NCI-H2107 treated with DMSO at 0.1 percent for 48 hours (cell line): ENCODE measurements around the gene NOL3.
A peak's percentile ranks its signal among the peaks of the same experiment; 100 is the strongest.

ENCODE experiments used
- DNase-seq: peaks from one replicate; lab custom pipeline; 2025; ENCODE audit not compliant: unreplicated experiment; lab: John Stamatoyannopoulos, UW

The NOL3 gene

DNA sequence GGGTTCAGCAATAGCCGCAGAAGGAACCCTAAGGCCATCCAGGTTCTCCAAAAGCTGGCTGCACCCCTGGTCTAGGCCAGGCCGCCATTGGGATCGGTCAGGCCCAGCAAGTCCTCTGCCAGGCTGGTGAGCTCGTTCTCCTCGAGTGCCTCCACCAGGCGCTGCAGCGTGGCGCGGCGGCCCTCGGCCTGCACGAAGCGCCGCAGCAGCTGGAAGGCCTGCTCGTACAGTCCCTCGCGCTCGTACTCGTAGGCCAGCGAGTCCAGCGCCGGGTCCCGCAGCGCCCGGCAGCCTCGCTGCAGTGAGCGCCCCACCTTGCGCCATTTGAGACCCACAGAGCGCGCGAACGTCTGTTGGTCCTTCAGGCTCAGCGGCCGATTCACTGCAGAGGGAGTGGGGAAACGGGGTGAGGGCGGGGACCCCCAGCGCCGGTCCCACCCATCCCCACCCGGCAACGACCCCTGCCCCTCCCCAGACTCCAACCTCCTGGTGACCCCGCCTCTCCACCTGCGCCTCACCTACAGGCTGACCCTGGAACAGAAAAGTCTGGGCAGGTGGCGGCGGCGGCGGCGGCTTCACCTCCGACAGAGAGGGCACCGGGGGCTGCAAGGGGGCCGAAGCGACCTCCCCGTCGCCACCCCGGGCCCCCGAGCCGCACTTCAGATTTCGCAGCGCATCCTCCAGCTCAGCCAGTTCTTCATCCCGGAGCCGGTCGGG, 15.6 kb upstream of the NOL3 start:
- DNase-seq = no peak

DNA sequence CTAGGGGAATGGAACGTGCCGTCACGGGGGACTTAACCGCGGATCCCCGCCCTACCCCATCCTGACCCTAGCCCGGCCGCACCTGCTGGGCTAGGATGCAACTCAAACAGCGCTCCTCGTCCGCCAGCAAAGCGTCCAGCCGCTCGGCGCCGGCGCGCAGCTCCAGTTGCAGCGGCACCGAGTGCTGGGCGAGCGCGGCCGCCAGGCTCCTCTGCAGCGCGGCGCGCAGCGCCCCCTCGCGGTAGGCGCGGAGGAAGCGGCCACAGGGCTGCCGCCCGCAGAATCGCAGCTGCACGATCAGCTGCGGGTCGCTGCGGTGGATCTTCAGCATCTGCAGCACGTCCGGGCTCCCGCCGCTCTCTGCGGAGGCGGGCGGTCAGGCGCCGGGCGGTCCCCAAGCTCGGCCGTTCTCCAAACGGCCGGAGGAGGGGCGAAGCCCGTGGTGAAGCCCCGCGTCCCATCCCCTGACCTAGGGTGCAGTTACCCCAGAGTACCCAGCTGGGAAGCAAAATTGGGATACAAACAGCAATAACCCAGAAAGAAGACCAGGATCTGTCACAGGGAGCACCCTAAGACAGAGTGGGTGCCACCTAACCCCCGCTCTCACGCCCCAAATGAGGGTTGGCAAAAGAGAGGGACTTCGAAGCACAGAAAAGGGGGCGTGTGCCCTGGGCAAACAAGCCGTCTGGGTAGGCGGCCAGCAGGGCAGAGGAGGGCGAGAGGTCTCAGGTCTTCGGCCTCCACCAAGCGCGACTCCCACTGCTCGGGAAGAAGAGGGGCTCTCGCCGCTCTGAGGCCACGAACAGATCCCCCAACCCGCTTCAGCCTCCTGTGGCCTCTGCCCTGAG, 14.8 kb upstream of the NOL3 start:
- DNase-seq = no peak

DNA sequence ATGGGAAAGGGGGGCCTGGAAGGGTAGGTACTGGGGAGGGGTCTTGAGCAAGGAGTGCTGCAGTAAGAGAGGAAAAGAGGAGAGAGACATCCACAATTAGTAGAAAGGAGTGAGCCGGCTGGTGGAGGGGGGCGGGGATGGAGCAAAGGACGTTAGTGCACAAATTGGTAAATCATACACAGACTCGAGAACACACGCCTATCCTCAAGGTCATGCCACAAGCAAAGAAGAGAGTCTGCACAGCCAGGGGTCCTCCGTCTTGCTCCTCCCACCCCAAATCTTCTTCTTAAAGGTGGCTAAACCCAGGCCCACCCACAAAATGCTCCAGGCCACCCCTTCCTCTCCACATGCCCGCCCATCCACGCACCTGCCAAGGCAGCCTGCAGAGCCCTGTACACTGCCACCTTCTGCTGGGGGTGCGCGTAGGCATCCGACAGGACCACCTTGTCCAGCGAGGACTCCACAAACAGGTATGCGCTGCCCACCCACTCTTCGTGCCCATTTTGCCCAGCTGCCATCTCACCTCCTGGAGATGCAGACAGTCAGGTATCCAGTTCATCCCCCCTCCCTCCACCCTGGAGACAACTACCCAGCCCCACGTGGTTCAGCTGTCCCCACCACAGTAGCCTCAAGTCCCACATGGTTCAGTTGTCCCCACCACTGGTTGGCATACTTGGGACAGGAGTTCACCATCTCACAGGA, 14.0 kb upstream of the NOL3 start:
- no peak for DNase-seq

DNA sequence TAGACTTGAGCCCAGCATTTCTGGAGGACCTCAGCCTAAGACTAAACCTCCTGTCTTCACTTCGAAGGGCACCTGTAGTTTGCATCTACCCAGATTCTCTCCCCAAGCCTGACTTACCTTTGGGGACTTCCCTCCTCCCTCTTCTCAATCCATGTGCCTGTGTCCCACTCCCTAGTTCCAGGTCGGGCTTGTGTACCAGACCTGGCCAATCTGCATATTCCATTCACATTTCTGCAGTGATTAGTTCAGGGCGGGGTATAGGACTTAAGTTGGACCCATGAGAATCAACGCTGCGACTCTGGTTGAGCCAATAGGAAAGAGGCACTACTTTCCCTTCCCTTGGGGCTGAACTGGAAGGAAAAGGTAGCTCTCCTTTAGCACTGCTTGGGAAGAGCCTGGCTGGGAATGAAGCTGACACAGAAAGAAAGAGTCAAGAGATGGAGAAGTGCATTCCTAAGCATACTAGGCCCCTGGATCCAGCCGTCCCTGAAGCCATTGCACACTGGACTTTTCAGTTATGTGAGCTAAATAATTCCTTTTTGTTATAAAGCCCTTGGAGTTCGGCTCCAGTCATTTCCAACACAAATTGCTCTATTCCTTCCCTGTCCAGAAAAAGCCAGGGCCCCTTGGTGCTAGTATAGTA, 13.1 kb upstream of the NOL3 start:
- DNase-seq = no peak

DNA sequence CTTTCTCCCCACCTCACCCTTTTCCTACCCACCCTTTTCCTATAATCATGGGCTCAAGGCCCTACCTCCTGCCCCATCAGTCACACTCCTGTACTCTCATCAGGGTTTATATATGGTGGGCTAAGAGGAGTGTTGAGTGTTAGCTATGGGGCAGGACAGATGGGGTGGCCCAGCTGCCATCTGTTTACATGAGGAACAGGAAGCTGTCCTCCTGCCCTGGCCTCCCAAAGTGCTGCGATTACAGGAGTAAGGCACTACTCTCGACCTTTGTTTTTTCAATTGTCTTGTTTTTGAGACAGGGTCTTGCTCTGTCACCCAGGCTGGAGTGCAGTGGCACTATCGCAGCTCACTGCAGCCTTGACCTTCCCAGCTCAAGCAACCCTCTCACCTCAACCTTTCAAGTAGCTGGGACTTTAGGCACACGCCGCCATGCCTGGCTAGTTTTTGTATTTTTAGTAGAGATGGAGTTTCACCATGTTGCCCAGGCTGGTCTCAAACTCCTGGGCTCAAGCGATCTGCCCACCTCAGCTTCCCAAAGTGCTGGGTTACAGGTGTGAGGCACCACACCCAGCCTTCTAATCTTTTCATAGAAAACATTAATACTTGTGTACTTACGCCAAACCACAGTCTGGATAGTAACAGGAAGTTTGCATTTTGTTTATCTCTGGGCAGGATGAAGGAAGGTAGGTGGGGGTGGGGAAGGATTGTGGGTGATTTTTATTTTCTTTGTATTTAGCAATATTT, 12.3 kb upstream of the NOL3 start:
- DNase-seq = no peak

DNA sequence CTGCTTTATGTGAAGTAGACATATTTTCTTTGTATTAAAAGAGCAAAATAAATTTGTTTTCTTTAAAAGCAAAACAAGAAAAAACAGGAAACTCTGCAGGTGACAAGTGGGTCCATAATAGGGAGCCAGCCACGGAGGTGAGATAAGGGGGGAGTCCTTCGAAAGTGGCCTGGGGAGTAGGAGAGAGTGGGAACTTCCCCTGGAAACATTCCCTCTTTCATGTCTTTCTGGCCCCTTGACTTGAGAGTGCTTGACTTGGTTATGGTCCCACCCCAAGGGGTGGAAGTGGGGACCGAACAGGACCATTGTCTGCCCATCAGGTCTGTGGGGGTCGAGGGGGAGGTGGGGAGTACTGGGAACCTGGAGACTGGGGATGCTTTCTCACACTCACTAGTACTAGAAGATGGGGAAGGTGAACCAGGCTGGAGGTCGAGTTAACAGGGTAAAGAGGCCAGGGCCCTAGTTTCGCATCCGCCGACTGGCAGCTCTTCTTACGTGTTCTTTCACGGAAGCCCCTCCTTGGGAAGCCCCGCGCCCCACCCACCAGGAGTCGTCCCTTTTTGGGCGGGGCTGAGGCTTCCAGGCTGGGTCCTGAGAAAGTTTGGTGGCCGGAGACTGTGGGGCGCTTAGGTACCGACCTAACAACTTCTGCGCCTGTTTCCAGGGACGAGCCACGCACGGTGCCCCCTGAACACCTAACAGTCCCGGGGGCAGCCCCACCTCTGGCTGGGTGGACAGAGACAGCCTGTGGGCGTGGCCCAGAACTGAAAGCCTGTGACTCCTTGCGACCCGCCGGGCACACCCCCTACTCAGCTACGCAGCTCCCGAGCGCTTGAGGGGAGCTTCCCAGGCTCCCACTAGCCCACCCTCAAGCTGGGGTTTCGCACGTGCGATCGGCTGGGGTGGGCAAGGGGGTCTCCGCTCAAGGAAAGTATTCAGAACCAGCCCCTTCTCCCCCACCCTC, 11.4 kb upstream of the NOL3 start:
- DNase-seq = no peak

DNA sequence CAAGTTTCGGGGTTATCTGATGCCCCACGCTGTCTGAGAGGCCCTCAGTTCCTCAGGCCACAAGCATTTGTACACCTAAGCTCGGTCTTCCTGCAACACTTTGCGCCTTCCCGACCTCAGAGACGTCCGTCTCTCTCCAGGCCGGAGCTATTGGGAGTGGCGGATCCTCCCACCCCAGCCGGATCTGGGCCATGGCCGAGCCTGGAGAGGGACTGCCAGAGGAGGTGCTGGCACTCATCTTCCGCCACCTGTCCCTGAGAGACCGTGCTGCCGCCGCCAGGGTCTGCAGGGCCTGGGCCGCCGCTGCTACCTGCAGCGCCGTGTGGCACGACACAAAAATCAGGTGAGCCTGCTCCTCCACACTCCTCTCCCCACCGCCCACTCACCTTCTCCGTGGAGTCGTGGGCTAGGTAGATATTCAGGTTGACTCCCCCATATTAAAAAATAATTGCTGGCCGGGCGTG, 8.7 kb upstream of the NOL3 start:
- no peak for DNase-seq

DNA sequence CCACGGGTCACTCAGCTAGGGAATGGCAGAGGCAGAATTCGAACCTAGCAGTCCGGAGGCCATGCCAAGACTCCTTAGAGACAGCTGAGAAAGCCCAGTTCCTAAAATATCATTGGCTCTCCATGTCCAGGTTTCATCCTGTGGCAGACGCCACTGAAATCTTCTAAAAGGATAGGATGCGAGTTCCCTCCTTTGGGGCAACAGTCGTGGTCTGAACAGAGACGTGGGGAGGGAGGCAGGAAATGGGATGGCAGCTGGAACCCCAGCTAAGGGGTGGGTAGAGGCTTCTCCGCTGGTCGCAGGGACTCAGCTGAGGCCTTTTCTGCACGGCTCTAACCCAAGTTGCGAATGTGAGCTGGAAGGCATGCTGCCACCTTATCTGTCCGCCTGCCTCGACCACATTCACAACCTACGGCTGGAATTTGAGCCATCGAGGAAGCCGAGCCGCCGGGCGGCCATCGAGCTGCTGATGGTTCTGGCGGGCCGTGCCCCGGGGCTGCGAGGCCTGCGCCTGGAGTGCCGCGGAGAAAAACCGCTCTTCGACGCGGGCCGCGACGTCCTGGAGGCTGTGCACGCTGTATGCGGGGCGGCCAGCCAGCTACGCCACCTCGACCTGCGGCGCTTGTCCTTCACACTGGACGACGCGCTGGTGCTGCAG, 7.7 kb upstream of the NOL3 start:
- DNase-seq = no peak

DNA sequence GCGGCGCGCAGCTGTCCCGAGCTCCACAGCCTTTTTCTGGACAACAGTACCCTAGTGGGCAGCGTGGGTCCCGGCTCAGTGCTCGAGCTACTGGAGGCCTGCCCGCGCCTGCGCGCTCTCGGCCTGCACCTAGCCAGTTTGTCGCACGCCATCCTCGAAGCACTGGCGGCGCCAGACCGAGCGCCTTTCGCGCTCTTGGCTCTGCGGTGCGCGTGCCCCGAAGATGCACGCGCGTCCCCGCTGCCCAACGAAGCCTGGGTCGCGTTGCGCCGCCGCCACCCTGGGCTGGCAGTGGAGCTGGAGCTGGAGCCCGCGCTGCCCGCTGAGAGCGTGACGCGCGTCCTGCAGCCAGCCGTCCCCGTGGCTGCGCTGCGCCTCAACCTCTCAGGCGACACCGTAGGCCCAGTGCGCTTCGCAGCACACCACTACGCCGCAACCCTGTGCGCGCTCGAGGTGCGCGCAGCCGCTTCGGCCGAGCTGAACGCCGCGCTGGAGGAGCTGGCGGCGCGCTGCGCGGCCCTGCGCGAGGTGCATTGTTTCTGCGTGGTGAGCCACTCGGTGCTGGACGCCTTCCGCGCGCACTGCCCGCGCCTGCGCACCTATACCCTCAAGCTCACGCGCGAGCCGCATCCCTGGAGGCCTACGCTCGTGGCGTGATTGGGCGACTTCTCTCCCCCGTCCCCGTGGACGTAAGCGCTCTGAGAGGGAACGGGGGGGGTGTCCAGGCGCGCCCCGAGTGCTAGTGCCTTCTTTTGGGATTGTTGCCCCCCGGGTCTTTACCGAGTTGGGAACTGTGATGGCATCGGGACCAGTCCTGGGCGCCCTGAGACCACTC, 7.0 kb upstream of the NOL3 start:
- peak; percentile 34 for DNase-seq

DNA sequence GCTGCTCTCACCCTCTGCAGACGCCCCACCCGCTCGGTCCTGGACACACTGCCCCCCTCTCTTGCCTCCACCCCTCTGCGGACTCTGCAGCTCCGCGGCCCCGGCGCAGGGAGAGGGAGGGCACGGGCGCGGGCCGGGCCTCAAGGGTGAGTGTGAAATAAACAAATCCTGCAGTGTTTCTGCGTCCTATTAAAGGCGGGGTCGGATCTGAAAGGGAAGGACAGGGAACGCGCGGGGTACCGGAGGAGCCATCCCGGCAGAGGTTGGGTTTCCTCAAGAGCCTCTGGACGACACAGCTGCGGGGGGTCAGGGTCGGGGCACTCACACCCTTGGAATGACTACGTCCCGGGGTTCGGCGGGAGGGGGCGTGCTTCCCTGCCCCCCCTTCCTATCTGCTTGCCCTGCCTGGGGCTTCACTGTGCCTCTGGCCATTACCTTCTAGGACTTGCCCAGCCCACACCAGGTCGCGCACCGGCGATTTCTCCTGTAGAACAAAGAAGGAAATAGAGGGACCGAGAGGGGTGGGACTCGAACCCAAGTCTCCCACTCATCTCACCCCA, 6.3 kb upstream of the NOL3 start:
- no peak for DNase-seq

DNA sequence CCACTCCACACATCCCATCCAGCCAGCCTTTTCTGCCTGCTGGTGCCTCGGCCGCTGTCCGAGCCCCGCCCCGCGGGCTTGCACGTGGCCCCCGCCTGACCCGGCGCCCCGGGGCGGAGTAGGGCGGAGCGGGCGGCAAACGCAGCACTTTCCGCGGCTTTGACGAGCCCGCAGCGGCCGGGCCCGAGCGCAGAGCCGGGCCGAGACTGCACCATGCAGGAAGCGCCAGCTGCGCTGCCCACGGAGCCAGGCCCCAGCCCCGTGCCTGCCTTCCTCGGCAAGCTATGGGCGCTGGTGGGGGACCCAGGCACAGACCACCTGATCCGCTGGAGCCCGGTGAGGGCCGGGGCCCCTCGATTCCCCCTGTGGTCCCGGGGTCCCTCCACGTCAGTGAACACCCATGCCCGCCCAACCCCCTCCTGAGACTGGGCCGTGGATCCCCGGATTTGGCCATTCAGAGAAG, 5.7 kb upstream of the NOL3 start, which contains the start of gene HSF4:
TSS of gene HSF4 (plus strand) at position 147 of the 463 bp plus-strand sequence. CDS start at position 214, 67 bp downstream.
- no peak for DNase-seq

DNA sequence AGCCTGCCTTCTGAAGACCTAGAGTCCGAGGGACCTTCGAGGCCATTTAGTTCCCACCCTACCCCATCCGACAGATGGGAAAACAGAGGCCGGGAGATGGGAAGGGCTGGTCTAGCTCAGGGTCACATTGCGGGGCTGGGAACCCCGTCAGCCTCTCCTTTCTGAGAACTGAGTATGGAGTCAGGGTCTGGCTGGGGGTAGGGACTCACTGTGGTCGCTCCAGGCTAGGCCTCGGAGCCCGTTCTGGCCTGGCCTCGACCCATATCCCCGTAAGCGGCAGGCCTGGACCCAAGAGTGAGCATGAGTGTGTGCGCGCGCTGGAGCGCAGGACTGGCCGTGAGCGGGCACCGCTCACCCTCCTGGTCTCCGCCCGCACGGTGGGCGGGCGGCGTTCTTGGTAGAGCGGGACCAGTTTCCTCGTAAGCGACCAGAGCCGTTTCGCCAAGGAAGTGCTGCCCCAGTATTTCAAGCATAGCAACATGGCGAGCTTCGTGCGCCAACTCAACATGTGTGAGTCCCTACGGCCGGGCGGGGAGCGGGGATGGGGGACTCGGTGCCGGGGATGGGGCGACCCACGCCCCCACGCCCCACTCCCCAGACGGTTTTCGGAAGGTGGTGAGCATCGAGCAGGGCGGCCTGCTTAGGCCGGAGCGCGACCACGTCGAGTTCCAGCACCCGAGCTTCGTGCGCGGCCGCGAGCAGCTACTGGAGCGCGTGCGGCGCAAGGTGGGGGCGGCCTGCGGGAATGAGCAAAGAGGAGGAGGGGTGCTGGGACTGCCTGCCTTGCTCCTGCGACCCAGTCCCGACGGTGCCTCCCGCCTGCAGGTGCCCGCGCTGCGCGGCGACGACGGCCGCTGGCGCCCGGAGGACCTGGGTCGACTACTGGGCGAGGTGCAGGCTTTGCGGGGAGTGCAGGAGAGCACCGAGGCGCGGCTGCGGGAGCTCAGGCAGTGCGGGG, 4.9 kb upstream of the NOL3 start:
- no peak for DNase-seq

DNA sequence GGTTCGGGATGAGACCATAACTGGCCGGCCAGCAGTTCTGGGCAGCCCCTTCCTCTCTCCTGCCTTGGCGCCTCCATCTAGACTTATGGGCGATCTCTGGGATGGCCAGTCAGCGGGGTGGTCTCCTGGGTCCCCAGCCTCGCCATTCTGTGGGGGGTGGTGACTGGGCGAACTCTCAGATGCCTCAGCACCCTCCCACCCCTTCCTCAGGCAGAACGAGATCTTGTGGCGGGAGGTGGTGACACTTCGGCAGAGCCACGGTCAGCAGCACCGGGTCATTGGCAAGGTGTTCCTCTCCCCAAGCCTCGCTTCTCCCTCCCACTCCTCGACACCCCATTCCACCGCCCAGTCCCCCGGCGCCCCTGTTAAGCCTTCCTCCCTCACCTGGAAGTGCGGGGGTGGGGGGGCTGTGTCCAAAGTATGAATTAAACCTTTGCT, 4.2 kb upstream of the NOL3 start:
- DNase-seq = no peak

DNA sequence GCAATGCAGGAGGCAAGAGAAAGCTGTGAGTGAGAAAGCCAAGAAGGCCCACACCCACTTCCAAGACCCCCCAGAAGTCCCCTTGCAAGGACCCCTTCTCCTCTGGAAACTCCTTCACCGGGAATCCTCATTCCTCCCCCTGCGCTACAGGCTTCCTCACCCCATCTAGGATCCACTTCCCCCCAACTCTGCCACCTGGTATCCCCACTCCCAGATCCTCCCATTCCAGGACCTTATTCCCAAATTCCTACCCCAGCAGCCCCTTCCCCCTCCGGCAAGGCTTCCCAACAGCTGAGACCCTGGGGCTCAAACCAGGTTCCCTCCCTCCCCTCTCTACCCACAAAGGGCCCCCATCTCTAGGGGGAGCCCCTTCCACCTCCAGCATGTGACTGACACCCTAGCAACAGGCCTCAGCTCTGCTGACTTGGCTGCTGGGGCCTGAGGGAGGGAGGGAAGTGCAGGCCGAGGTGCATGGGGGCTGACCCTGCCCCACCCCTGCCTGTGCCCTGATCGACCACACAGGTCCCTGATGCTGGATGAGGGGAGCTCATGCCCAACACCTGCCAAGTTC, 3.7 kb upstream of the NOL3 start:
- DNase-seq = no peak

DNA sequence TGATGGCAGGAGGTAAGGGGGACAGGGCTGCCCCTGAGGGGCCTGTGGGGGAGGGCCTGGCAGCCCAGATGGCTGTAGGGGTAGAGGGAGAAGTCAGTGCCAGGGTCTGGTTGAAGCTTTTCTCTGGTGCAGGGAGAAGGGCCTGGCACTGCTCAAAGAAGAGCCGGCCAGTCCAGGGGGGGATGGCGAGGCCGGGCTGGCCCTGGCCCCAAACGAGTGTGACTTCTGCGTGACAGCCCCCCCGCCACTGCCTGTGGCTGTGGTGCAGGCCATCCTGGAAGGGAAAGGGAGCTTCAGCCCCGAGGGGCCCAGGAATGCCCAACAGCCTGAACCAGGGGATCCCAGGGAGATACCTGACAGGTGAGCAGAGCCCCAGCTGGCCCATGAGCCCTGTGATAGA, 2.8 kb upstream of the NOL3 start:
- no peak for DNase-seq

DNA sequence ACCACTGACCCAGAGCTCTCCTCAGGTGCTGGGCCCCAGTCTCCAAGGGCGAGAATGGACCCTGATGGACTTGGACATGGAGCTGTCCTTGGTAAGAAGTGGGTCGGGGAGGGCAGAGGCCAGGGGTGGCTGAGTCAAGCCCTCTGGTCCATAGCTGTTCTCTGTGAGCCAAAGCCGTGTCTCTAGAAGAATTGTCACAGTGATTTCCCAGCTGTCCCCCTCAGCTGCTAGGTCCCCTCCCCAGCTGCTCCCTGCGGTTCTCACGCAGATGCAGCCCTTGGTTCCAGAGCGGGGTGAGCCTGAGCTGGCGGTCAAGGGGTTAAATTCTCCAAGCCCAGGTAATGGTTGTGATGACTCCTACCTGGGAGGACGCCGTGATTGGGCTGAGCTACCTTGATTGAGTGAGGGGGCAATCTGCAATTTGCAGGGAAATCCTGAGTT, 1.3 kb upstream of the NOL3 start:
- no peak for DNase-seq
